Thoracic aorta (tissue), 2 donors: Measurements from ENCODE around the gene UBXN6. TPM values are rescaled to one million over a fixed set of nuclear protein-coding genes. Genes with fewer than 3 reads are reported as not detected.

Experiments
- ATAC-seq: fragments of 150-250 bp; one replicate; pipeline ENCODE4 v1.8.0; 2017; ENCODE audit warnings: low read depth; ENCODE audit not compliant: insufficient number of reproducible peaks, low FRiP score
- DNase-seq: peaks from one replicate; pipeline ENCODE4 v3.0.0-alpha.2; 2020; ENCODE audit warnings: low spot score
- H3K27ac ChIP-seq, 2 donors: fragments of 200-600 bp; sonication (generic); 1 replicate in 1 of 2; 2 replicates in 1 of 2; pipeline ENCODE4 v1.5.1; 2016; ENCODE audit warnings: mild to moderate bottlenecking in 2 of 2, moderate library complexity in 2 of 2
- H3K27me3 ChIP-seq: fragments of 200-600 bp; sonication (generic); replicated peaks from 2 replicates; pipeline ENCODE4 v1.6.0; 2016; ENCODE audit warnings: mild to moderate bottlenecking; ENCODE audit not compliant: insufficient read depth
- H3K36me3 ChIP-seq: fragments of 200-600 bp; sonication (generic); one replicate; pipeline ENCODE4 v1.5.1; 2016
- H3K4me1 ChIP-seq, 2 donors: fragments of 200-600 bp; sonication (generic); 1 replicate in 1 of 2; 2 replicates in 1 of 2; pipeline versions ENCODE4 v1.5.1 to v1.6.0; 2016; ENCODE audit warnings: low read depth in 2 of 2, mild to moderate bottlenecking in 1 of 2; ENCODE audit not compliant: control insufficient read depth in 1 of 2
- H3K4me3 ChIP-seq: fragments of 200-600 bp; sonication (generic); 2 replicates; pipeline ENCODE4 v1.5.1; 2016; ENCODE audit warnings: mild to moderate bottlenecking
- H3K9me3 ChIP-seq: fragments of 200-600 bp; sonication (generic); 2 replicates; pipeline ENCODE4 v1.5.1; 2016
- CTCF ChIP-seq: fragments of 200-600 bp; sonication (generic); IDR thresholded peaks from one replicate; pipeline ENCODE4 v1.5.1; 2019; ENCODE audit warnings: antibody characterized with exemption
- total RNA-seq, 2 donors: library from RNA; depleted of rRNA; stranded (reverse); fragments of >200 nt; gene quantifications; one replicate each; pipeline versions ENCODE4 v1.1.0 to v1.2.3, GENCODE V29; 2016

The UBXN6 gene
- total RNA-seq, 2 donors from 2014 or later, result 51.1 to 68.5 TPM

- Histone ChIP-seq H3K4me1 (peaks cover 22 to 29% of the 10 kb centered on the region in 2 donors), H3K4me3 (peak overlapping the region; percentile 93), H3K9me3 (no peaks in the 10 kb centered on the region), H3K27me3 (no peaks in the 10 kb centered on the region), H3K27ac (no peak overlapping the region), H3K36me3 (peaks cover 17% of the 10 kb centered on the region)
- no peak for TF ChIP-seq CTCF
- DNase-seq (no peak), ATAC-seq (no peak)
These were observed 15.6 kb upstream of the UBXN6 start for GRCh38 chr19:4473011-4473762.

GRCh38 chr19:4472174-4472974 is 14.8 kb upstream of the UBXN6 start, which contains the start of gene HDGFL2:
Gene HDGFL2 (plus strand): TSS chr19:4472297. CDS start chr19:4472351, 54 bp downstream.
- peak within 1 kb of the TSS; percentile 93 for H3K4me3 ChIP-seq
- H3K4me1 ChIP-seq, result peaks cover 22 to 29% of the 10 kb centered on the region in 2 donors
- DNase-seq, result no peak
- no peaks in the 10 kb centered on the region for H3K27me3 ChIP-seq
- no peaks in the 10 kb centered on the region for H3K9me3 ChIP-seq
- TF ChIP-seq CTCF, result no peak
- ATAC-seq, result no peak
- peaks cover 11% of the 10 kb centered on the region for H3K36me3 ChIP-seq
- H3K27ac ChIP-seq, result peak within 1 kb of the TSS; percentile 76

- H3K4me3 ChIP-seq, result peak overlapping the region; percentile 93
- no peaks in the 10 kb centered on the region for H3K9me3 ChIP-seq
- peak; percentile 96 for DNase-seq
- TF ChIP-seq CTCF, result no peak
- ATAC-seq, result peak; percentile 100
- H3K36me3 ChIP-seq, result peaks cover 6% of the 10 kb centered on the region
- H3K4me1 ChIP-seq, result peaks cover 22 to 29% of the 10 kb centered on the region in 2 donors
- peak overlapping the region; percentile 76 for H3K27ac ChIP-seq
- H3K27me3 ChIP-seq, result no peaks in the 10 kb centered on the region
These were observed 14.0 kb upstream of the UBXN6 start for GRCh38 chr19:4471403-4472173.

- Histone ChIP-seq H3K27ac (no peak overlapping the region), H3K27me3 (no peaks in the 10 kb centered on the region), H3K9me3 (no peaks in the 10 kb centered on the region), H3K4me3 (no peak overlapping the region), H3K4me1 (peaks cover 3 to 8% of the 10 kb centered on the region in 2 donors), H3K36me3 (no peaks in the 10 kb centered on the region)
- DNase-seq (no peak), ATAC-seq (no peak)
- no peak for TF ChIP-seq CTCF
These were observed 10.2 kb upstream of the UBXN6 start for GRCh38 chr19:4467835-4468234.
